Pancreas (tissue), 10 donors: ENCODE results near the gene TIGD2. TPM values are rescaled to one million over a fixed set of nuclear protein-coding genes. Genes with fewer than 3 reads are reported as not detected.

Source experiments
- ATAC-seq, 4 donors: fragments of 200-7000 bp; cut with Tn5 transposase; one replicate each; pipeline versions ENCODE4 v1.8.0 to v1.9.1; 2020; ENCODE audit warnings: mild to moderate bottlenecking in 4 of 4, moderate library complexity in 4 of 4
- DNase-seq, 6 donors: peaks; one replicate each; pipeline ENCODE4 v3.0.0-alpha.2; 2020
- FAIRE-seq: peaks from 2 replicates; lab custom pipeline; 2012; peaks lifted over from hg19 to GRCh38; lab: Jason Lieb, UNC
- H3K27ac ChIP-seq, 4 donors: fragments of 200-600 bp; sonication (generic); 1 replicate in 3 of 4; 2 replicates in 1 of 4; pipeline versions ENCODE4 v1.5.0 to v1.8.0; 2020
- H3K27me3 ChIP-seq, 4 donors: fragments of 200-600 bp; one replicate each; pipeline ENCODE4 v1.8.0; 2021
- H3K36me3 ChIP-seq, 3 donors: fragments of 200-600 bp; sonication (generic) in 1 of 3; one replicate each; pipeline versions ENCODE4 v1.5.0 to v1.8.0; 2020 to 2021
- H3K4me1 ChIP-seq, 3 donors: fragments of 200-600 bp; one replicate each; pipeline ENCODE4 v1.8.0; 2021
- H3K4me3 ChIP-seq, 4 donors: fragments of 200-600 bp; sonication (generic) in 2 of 4; one replicate each; pipeline versions ENCODE4 v1.5.0 to v1.8.0; 2020 to 2021
- H3K9me3 ChIP-seq, 4 donors: fragments of 200-600 bp; one replicate each; pipeline ENCODE4 v1.8.0; 2021
- WGBS, 2 donors: extraction: QIAGEN DNeasy Blood & Tissue Kit; methylation state at CpG; one replicate each; pipeline ENCODE4 v1.1.7; 2013; 5-methylcytosine and 5-hydroxymethylcytosine counted together
- intact Hi-C, 3 donors: fragments of 100-400 bp; cut with DNase I; formaldehyde crosslinking; loops; one replicate each; pipeline versions ENCODE4 v1.11.1 to v1.14.2; 2022
- polyA plus RNA-seq, 2 donors: library from polyadenylated mRNA; stranded (reverse); fragments of 200-250 nt; gene quantifications; one replicate each; pipeline ENCODE4 v1.2.3, GENCODE V29; 2013
- total RNA-seq, 6 donors: library from RNA; stranded (reverse); fragmentation: NEBNext Ultra II Directional in 4 of 6; extraction: Animal tissue kit (Norgen Biotek cat#: 25700) in 4 of 6; gene quantifications; one replicate each; pipeline versions ENCODE4 v1.2.1 to v1.2.4, GENCODE V29; 2021 to 2023
- TF ChIP-seq, protein P1 (sequence below), 4 donors: fragments of 200-600 bp; sonication (generic) in 3 of 4; IDR thresholded peaks; one replicate each; pipeline versions ENCODE4 v1.5.0 to v1.8.0; 2021; ENCODE audit warnings: antibody characterized with exemption in 4 of 4
- donor health status: healthy with polysubstance abuse.
- donor health status: DM: no; HTN: no; CAD: no; lungs with moderate emphysema.
- donor health status: DM: no; HTN: no; CAD: no.
- donor health status: control.
- donor health status: control.
- donor health status: Bipolar disorder and iron deficiency.
- donor health status: DM: yes; HTN: yes; CAD: no.
- donor health status: DM: no; HTN: no; CAD: no.
- donor health status: DM: no; HTN: no; CAD: no.
- donor health status: DM: yes; HTN: yes; CAD: no.

Gene TIGD2
- total RNA-seq (1 to 10 TPM; 2.7 to 4.7 (median 2.9) TPM), polyA plus RNA-seq (1 to 10 TPM; 1.7 to 2.4 TPM)

- peak; percentile 88 to 95 (median 94) for DNase-seq
- no peaks in the 10 kb centered on the region for H3K9me3 ChIP-seq
- no peak for FAIRE-seq
- H3K4me1 ChIP-seq = peaks cover 0 to 9% (median 5%) of the 10 kb centered on the region in 3 donors
- peak; percentile 90 to 95 (median 94) for ATAC-seq
- H3K36me3 ChIP-seq = no peaks in the 10 kb centered on the region
- TF ChIP-seq, protein P1, sequence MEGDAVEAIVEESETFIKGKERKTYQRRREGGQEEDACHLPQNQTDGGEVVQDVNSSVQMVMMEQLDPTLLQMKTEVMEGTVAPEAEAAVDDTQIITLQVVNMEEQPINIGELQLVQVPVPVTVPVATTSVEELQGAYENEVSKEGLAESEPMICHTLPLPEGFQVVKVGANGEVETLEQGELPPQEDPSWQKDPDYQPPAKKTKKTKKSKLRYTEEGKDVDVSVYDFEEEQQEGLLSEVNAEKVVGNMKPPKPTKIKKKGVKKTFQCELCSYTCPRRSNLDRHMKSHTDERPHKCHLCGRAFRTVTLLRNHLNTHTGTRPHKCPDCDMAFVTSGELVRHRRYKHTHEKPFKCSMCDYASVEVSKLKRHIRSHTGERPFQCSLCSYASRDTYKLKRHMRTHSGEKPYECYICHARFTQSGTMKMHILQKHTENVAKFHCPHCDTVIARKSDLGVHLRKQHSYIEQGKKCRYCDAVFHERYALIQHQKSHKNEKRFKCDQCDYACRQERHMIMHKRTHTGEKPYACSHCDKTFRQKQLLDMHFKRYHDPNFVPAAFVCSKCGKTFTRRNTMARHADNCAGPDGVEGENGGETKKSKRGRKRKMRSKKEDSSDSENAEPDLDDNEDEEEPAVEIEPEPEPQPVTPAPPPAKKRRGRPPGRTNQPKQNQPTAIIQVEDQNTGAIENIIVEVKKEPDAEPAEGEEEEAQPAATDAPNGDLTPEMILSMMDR (IDR thresholded peaks at IDR 0.05) = peak; percentile 75 to 90 (median 82)
- no peaks in the 10 kb centered on the region for H3K27me3 ChIP-seq
- 0 to 1% methylated on average over 62 to 101 of the region's 101 CpGs for WGBS, 2 donors
- peak within 1 kb of the TSS; percentile 39 to 88 (median 78) for H3K4me3 ChIP-seq
- intact Hi-C loops = no loop called here
- peak within 1 kb of the TSS; percentile 92 to 93 (median 92) for H3K27ac ChIP-seq
These were observed at the start of gene TIGD2 for GRCh38 chr4:89110986-89111832. Gene TIGD2 (plus strand): TSS chr4:89111533. CDS start chr4:89112975, 1,442 bp downstream.

- ATAC-seq (no peak), FAIRE-seq (no peak), DNase-seq (no peak)
- Histone ChIP-seq H3K4me1 (no peaks in the 10 kb centered on the region), H3K9me3 (no peaks in the 10 kb centered on the region), H3K4me3 (no peak overlapping the region), H3K36me3 (no peaks in the 10 kb centered on the region), H3K27ac (no peak overlapping the region), H3K27me3 (no peaks in the 10 kb centered on the region)
- 61 to 95% methylated on average over 3 of the region's 3 CpGs for WGBS, 2 donors
- intact Hi-C loops = no loop called here
- TF ChIP-seq, protein P1 (IDR thresholded peaks at IDR 0.05) = no peak
These were observed 46.5 kb upstream of the TIGD2 start for GRCh38 chr4:89064848-89065247.

- Histone ChIP-seq H3K27me3 (no peaks in the 10 kb centered on the region), H3K27ac (no peak overlapping the region), H3K4me1 (no peaks in the 10 kb centered on the region), H3K9me3 (no peaks in the 10 kb centered on the region), H3K4me3 (no peak overlapping the region), H3K36me3 (no peaks in the 10 kb centered on the region)
- FAIRE-seq (no peak), DNase-seq (no peak), ATAC-seq (no peak)
- TF ChIP-seq, protein P1 (IDR thresholded peaks at IDR 0.05) = no peak
- intact Hi-C loops = no loop called here
These were observed 43.9 kb upstream of the TIGD2 start for GRCh38 chr4:89067417-89067816.

DNA sequence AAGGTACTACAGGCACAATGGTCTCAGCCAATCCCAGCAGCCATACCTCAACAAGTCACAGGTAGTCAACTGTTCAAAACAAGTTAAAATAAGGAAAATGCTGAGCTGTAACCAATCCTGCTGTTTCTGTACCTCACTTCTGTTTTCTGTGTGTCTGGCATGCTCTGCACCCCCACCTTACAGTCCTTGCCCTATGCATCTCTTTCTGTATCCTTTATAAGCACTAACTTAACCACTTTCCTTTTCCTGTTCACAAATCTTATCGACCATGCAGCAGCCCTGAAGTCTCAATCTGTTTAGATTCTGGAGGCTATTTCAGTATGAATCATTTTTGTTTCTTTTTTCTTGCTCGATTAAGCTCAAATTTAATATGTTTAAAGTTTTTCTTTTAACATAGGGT, 41.9 kb upstream of the TIGD2 start:
- intact Hi-C loops = no loop called here
- H3K27me3 ChIP-seq = no peaks in the 10 kb centered on the region
- no peak overlapping the region for H3K4me3 ChIP-seq
- TF ChIP-seq, protein P1 (IDR thresholded peaks at IDR 0.05) = no peak
- WGBS, 2 donors = 82 to 83% methylated on average over 2 of the region's 2 CpGs
- no peaks in the 10 kb centered on the region for H3K36me3 ChIP-seq
- H3K4me1 ChIP-seq = no peaks in the 10 kb centered on the region
- DNase-seq (no peak), FAIRE-seq (no peak), ATAC-seq (no peak)
- no peaks in the 10 kb centered on the region for H3K9me3 ChIP-seq
- H3K27ac ChIP-seq = no peak overlapping the region

- intact Hi-C loops = no loop called here
- H3K27ac ChIP-seq = no peak overlapping the region
- FAIRE-seq (no peak), ATAC-seq (no peak), DNase-seq (no peak)
- H3K4me3 ChIP-seq = no peak overlapping the region
- 90 to 92% methylated on average over 2 of the region's 2 CpGs for WGBS, 2 donors
- no peaks in the 10 kb centered on the region for H3K27me3 ChIP-seq
- H3K4me1 ChIP-seq = no peaks in the 10 kb centered on the region
- no peaks in the 10 kb centered on the region for H3K9me3 ChIP-seq
- H3K36me3 ChIP-seq = no peaks in the 10 kb centered on the region
- TF ChIP-seq, protein P1 (IDR thresholded peaks at IDR 0.05) = no peak
These were observed 41.3 kb upstream of the TIGD2 start for GRCh38 chr4:89070041-89070440.
